Measurements from ENCODE around the gene DUSP5. TPM values are rescaled to one million over a fixed set of nuclear protein-coding genes. Genes with fewer than 3 reads are reported as not detected.
A peak's percentile ranks its signal among the peaks of the same experiment; 100 is the strongest.

The DUSP5 gene
- total and polyA plus RNA-seq, 12 donors = 11.7 to 61.7 (median 17.4) TPM

DNA sequence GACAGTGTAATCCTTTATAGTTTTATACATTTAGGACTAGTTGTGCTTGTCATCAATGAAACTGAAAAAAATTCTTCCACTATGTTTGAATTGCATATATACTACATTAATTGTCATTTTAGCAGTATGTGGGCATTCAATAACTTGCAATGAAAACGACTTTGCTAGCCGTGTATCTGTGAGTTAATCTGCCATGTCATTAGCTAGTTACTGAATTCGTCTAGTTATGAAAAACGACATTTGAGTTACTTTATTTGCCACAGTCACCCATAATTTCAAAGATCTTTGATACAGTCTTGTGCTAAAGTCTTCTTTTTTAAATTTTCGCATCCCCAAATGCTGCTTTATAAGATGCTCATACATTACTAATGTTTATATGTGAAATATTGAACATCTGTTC, 51.5 kb downstream of the DUSP5 start:
- Histone ChIP-seq H3K36me3 (replicated peaks in 1 of 2) (no peaks in the 10 kb centered on the region), H3K27me3 (peaks cover 3% of the 10 kb centered on the region), H3K4me1 (replicated peaks in 1 of 2) (no peaks in the 10 kb centered on the region), H3K4me3 (no peak overlapping the region), H3K9me3 (replicated peaks in 1 of 3) (no peaks in the 10 kb centered on the region), H3K27ac (no peak overlapping the region)
- intact Hi-C loops (cut with DNase I) = loop anchor here in 1 of 2 donors (5.0 kb wide), 1 partner anchor 237 kb away; no protein-coding TSS in a partner anchor
- no peak for DNase-seq
- TF ChIP-seq POLR2A (IDR thresholded peaks at IDR 0.05) = no peak
- TF ChIP-seq, protein P1, sequence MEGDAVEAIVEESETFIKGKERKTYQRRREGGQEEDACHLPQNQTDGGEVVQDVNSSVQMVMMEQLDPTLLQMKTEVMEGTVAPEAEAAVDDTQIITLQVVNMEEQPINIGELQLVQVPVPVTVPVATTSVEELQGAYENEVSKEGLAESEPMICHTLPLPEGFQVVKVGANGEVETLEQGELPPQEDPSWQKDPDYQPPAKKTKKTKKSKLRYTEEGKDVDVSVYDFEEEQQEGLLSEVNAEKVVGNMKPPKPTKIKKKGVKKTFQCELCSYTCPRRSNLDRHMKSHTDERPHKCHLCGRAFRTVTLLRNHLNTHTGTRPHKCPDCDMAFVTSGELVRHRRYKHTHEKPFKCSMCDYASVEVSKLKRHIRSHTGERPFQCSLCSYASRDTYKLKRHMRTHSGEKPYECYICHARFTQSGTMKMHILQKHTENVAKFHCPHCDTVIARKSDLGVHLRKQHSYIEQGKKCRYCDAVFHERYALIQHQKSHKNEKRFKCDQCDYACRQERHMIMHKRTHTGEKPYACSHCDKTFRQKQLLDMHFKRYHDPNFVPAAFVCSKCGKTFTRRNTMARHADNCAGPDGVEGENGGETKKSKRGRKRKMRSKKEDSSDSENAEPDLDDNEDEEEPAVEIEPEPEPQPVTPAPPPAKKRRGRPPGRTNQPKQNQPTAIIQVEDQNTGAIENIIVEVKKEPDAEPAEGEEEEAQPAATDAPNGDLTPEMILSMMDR (IDR thresholded peaks at IDR 0.05) = no peak
- WGBS, 4 donors = 69 to 78% (median 76%) methylated on average over 5 of the region's 5 CpGs

GRCh38 chr10:110553905-110554304, 56.2 kb downstream of the DUSP5 start:
- H3K4me3 ChIP-seq = no peak overlapping the region
- H3K36me3 ChIP-seq (replicated peaks in 1 of 2) = no peaks in the 10 kb centered on the region
- H3K27me3 ChIP-seq = peaks cover 2% of the 10 kb centered on the region
- no peak for DNase-seq
- intact Hi-C loops (cut with DNase I) = loop anchor here in 1 of 2 donors (5.0 kb wide), 1 partner anchor 242 kb away; no protein-coding TSS in a partner anchor
- TF ChIP-seq POLR2A (IDR thresholded peaks at IDR 0.05) = no peak
- TF ChIP-seq, protein P1 (IDR thresholded peaks at IDR 0.05) = no peak
- no peaks in the 10 kb centered on the region for H3K4me1 ChIP-seq (replicated peaks in 1 of 2)
- no peaks in the 10 kb centered on the region for H3K9me3 ChIP-seq (replicated peaks in 1 of 3)
- WGBS, 4 donors = 37 to 60% (median 51%) methylated on average over 2 of the region's 2 CpGs
- no peak overlapping the region for H3K27ac ChIP-seq

- H3K36me3 ChIP-seq (replicated peaks in 1 of 2) = no peaks in the 10 kb centered on the region
- no peaks in the 10 kb centered on the region for H3K4me1 ChIP-seq (replicated peaks in 1 of 2)
- H3K27ac ChIP-seq = no peak overlapping the region
- no peak for DNase-seq
- intact Hi-C loops (cut with DNase I) = no loop called here
- H3K27me3 ChIP-seq = no peaks in the 10 kb centered on the region
- 97 to 100% (median 99%) methylated on average over 1 of the region's 1 CpG for WGBS, 4 donors
- H3K4me3 ChIP-seq = no peak overlapping the region
- no peaks in the 10 kb centered on the region for H3K9me3 ChIP-seq (replicated peaks in 1 of 3)
- TF ChIP-seq POLR2A (IDR thresholded peaks at IDR 0.05) = no peak
- TF ChIP-seq, protein P1 (IDR thresholded peaks at IDR 0.05) = no peak
Observed at GRCh38 chr10:110556296-110556695, 58.6 kb downstream of the DUSP5 start.

- no peaks in the 10 kb centered on the region for H3K9me3 ChIP-seq (replicated peaks in 1 of 3)
- 46 to 54% (median 50%) methylated on average over 9 of the region's 9 CpGs for WGBS, 4 donors
- no peaks in the 10 kb centered on the region for H3K4me1 ChIP-seq (replicated peaks in 1 of 2)
- no peak for TF ChIP-seq POLR2A (IDR thresholded peaks at IDR 0.05)
- TF ChIP-seq, protein P1 (IDR thresholded peaks at IDR 0.05) = peak; percentile 31 to 69 (median 46)
- H3K27me3 ChIP-seq = no peaks in the 10 kb centered on the region
- H3K36me3 ChIP-seq (replicated peaks in 1 of 2) = no peaks in the 10 kb centered on the region
- no peak overlapping the region for H3K27ac ChIP-seq
- intact Hi-C loops (cut with DNase I) = no loop called here
- H3K4me3 ChIP-seq = no peak overlapping the region
- peak in 4 of 7 donors; percentile 41 to 68 (median 48) for DNase-seq
Observed at GRCh38 chr10:110556969-110557601, 59.4 kb downstream of the DUSP5 start.
